ENCODE results near the gene VAV2. TPM values are rescaled to one million over a fixed set of nuclear protein-coding genes. Genes with fewer than 3 reads are reported as not detected.

Gene VAV2
- total RNA-seq, 2 experiments from 2014 or later, result 11.0 to 27.8 TPM

DNA sequence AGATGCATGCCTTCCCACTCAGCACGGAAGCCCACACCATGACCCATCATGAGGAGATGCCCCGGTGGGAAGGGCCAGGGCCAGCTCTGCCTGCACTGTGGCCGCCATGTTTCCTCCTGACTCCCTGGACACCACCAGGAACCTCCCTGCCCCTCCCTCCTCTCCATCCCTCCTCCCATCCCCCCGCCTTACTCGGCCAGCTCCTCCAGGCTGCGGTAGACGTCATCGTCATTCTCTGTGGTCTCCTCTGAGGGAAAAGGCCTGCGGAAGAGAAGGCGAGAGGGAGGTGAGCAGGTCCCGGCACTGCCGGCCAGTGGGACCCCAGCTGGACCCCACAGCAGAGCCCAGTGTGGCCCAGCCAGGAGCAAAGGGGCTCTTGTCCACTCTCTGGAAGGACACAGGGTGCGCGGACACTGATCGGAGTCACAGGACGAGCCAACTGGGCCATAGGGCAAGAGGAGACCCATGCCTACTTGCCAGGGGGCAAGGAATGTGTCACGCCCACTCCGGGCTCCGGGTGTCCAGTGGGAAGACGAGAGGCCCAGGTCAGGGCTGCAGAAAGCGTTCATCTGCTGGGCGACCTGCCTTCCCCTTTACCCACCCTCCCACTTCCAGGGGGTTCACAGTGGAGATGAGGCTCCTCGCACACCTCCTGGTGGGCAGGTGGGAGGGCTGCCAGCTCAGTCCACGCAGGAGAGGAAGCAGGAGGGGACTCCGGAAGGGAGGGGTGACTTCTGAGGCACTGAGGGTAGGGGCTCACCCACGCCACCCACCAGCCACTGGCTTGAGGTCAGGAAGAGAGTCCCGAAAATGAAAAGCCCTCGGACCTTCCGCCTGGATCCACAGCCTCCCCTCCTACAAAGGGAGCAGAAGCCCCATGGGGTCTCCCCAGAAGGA is 157.8 kb downstream of the VAV2 start:
- Histone ChIP-seq H3K4me1 (ENCODE audit: insufficient read depth, low read length, poor library complexity, severe bottlenecking) (no peaks in the 10 kb centered on the region), H3K79me2 (ENCODE audit: insufficient read depth, low read depth, low read length) (no peaks in the 10 kb centered on the region), H3K36me3 (ENCODE audit: insufficient read depth, low read length) (no peaks in the 10 kb centered on the region), H3K4me2 (ENCODE audit: low read length) (no peak overlapping the region), H2AFZ (ENCODE audit: low read length) (no peak overlapping the region), H3K4me3 (ENCODE audit: low read depth, low read length, poor library complexity, severe bottlenecking) (no peak overlapping the region), H4K20me1 (ENCODE audit: insufficient read depth, low read length) (no peaks in the 10 kb centered on the region), H3K27ac (ENCODE audit: low read depth, low read length, poor library complexity, severe bottlenecking) (no peak overlapping the region), H3K9me3 (ENCODE audit: low read length) (no peaks in the 10 kb centered on the region), H3K9me2 (ENCODE audit: insufficient read depth, low read length) (no peaks in the 10 kb centered on the region)
- TF ChIP-seq CTCF (conservative IDR thresholded peaks at IDR 0.05; ENCODE audit: low read length) (no peak), EZH2phosphoT487 (IDR thresholded peaks at IDR 0.05; ENCODE audit: borderline replicate concordance, low read depth, low read length) (no peak)
- no TSS peak for BruUV-seq (replicated peaks)
- ChIA-PET POLR2A (no interaction called here), CTCF (ENCODE audit: unreplicated experiment) (no interaction called here)
- intact Hi-C loops (cut with micrococcal nuclease; ENCODE audit: unreplicated experiment), result no loop called here
- DNase-seq (ENCODE audit: low spot score), result no peak

GRCh38 chr9:133833388-133834025 is 158.6 kb downstream of the VAV2 start:
- intact Hi-C loops (cut with micrococcal nuclease; ENCODE audit: unreplicated experiment), result no loop called here
- BruUV-seq (replicated peaks), result no TSS peak
- H3K9me2 ChIP-seq (ENCODE audit: insufficient read depth, low read length), result no peaks in the 10 kb centered on the region
- no peaks in the 10 kb centered on the region for H3K9me3 ChIP-seq (ENCODE audit: low read length)
- H3K27ac ChIP-seq (ENCODE audit: low read depth, low read length, poor library complexity, severe bottlenecking), result no peak overlapping the region
- H2AFZ ChIP-seq (ENCODE audit: low read length), result no peak overlapping the region
- no peak overlapping the region for H3K4me3 ChIP-seq (ENCODE audit: low read depth, low read length, poor library complexity, severe bottlenecking)
- no peak for TF ChIP-seq CTCF (conservative IDR thresholded peaks at IDR 0.05; ENCODE audit: low read length)
- no peaks in the 10 kb centered on the region for H4K20me1 ChIP-seq (ENCODE audit: insufficient read depth, low read length)
- no peaks in the 10 kb centered on the region for H3K79me2 ChIP-seq (ENCODE audit: insufficient read depth, low read depth, low read length)
- H3K4me2 ChIP-seq (ENCODE audit: low read length), result no peak overlapping the region
- no peaks in the 10 kb centered on the region for H3K4me1 ChIP-seq (ENCODE audit: insufficient read depth, low read length, poor library complexity, severe bottlenecking)
- ChIA-PET POLR2A (no interaction called here), CTCF (ENCODE audit: unreplicated experiment) (no interaction called here)
- no peaks in the 10 kb centered on the region for H3K36me3 ChIP-seq (ENCODE audit: insufficient read depth, low read length)
- no peak for DNase-seq (ENCODE audit: low spot score)

GRCh38 chr9:133832877-133833276 is 159.2 kb downstream of the VAV2 start:
- no peaks in the 10 kb centered on the region for H3K36me3 ChIP-seq (ENCODE audit: insufficient read depth, low read length)
- ChIA-PET CTCF (ENCODE audit: unreplicated experiment) (no interaction called here), POLR2A (no interaction called here)
- H3K4me1 ChIP-seq (ENCODE audit: insufficient read depth, low read length, poor library complexity, severe bottlenecking), result no peaks in the 10 kb centered on the region
- H3K79me2 ChIP-seq (ENCODE audit: insufficient read depth, low read depth, low read length), result no peaks in the 10 kb centered on the region
- no peaks in the 10 kb centered on the region for H4K20me1 ChIP-seq (ENCODE audit: insufficient read depth, low read length)
- intact Hi-C loops (cut with micrococcal nuclease; ENCODE audit: unreplicated experiment), result no loop called here
- H3K9me2 ChIP-seq (ENCODE audit: insufficient read depth, low read length), result no peaks in the 10 kb centered on the region
- H2AFZ ChIP-seq (ENCODE audit: low read length), result no peak overlapping the region
- no peaks in the 10 kb centered on the region for H3K9me3 ChIP-seq (ENCODE audit: low read length)
- BruUV-seq (replicated peaks), result no TSS peak
- no peak for DNase-seq (ENCODE audit: low spot score)
- no peak overlapping the region for H3K4me3 ChIP-seq (ENCODE audit: low read depth, low read length, poor library complexity, severe bottlenecking)
- no peak overlapping the region for H3K27ac ChIP-seq (ENCODE audit: low read depth, low read length, poor library complexity, severe bottlenecking)
- no peak overlapping the region for H3K4me2 ChIP-seq (ENCODE audit: low read length)
- TF ChIP-seq EZH2phosphoT487 (IDR thresholded peaks at IDR 0.05; ENCODE audit: borderline replicate concordance, low read depth, low read length), result no peak
- no peak for TF ChIP-seq CTCF (conservative IDR thresholded peaks at IDR 0.05; ENCODE audit: low read length)
